Brain microvascular endothelial cell (primary cell): ENCODE results near the gene RBM8A.

Experiments
- DNase-seq: peaks from one replicate; pipeline ENCODE4 v3.0.0-alpha.2; 2020
- H3K27ac ChIP-seq: fragments of 250-450 bp; sonication (Bioruptor Pico); 2 replicates; pipeline ENCODE4 v1.5.1; 2020; ENCODE audit warnings: mild to moderate bottlenecking, moderate library complexity
- H3K27me3 ChIP-seq: fragments of 250-450 bp; sonication (Bioruptor Pico); replicated peaks from 2 replicates; pipeline ENCODE4 v1.5.1; 2020; ENCODE audit warnings: mild to moderate bottlenecking
- H3K36me3 ChIP-seq: fragments of 250-450 bp; sonication (Bioruptor Pico); replicated peaks from 2 replicates; pipeline ENCODE4 v1.5.1; 2020; ENCODE audit warnings: mild to moderate bottlenecking
- H3K4me3 ChIP-seq: 2 replicates; pipeline ENCODE4 v1.5.1; 2011; ENCODE audit warnings: low read depth, mild to moderate bottlenecking, control low read depth, low read length, moderate library complexity
- CTCF ChIP-seq: IDR thresholded peaks from 2 replicates; pipeline ENCODE4 v1.5.1; 2011; ENCODE audit warnings: low read depth, mild to moderate bottlenecking, moderate library complexity, low read length, control low read depth, inconsistent platforms; ENCODE audit errors: missing control alignments
- in situ Hi-C: cut with HindIII; loops from 2 replicates; pipeline ENCODE4 v1.10.0; 2017; ENCODE audit warnings: low sequenced_read_pairs, low pct_ligation_motif_present

RBM8A gene

GRCh38 chr1:145953861-145954260 lies 26.6 kb upstream of the RBM8A start:
- H3K4me3 ChIP-seq = no peak overlapping the region
- in situ Hi-C loops = no loop called here
- no peak for DNase-seq
- no peaks in the 10 kb centered on the region for H3K36me3 ChIP-seq
- no peak overlapping the region for H3K27ac ChIP-seq
- H3K27me3 ChIP-seq = no peaks in the 10 kb centered on the region
- no peak for TF ChIP-seq CTCF

GRCh38 chr1:145952903-145953302 lies 25.6 kb upstream of the RBM8A start:
- no peak overlapping the region for H3K27ac ChIP-seq
- H3K27me3 ChIP-seq = no peaks in the 10 kb centered on the region
- no peak overlapping the region for H3K4me3 ChIP-seq
- in situ Hi-C loops = no loop called here
- no peaks in the 10 kb centered on the region for H3K36me3 ChIP-seq
- DNase-seq = no peak
- no peak for TF ChIP-seq CTCF

- in situ Hi-C loops = no loop called here
- Histone ChIP-seq H3K4me3 (no peak overlapping the region), H3K36me3 (no peaks in the 10 kb centered on the region), H3K27ac (no peak overlapping the region), H3K27me3 (no peaks in the 10 kb centered on the region)
- TF ChIP-seq CTCF = no peak
- no peak for DNase-seq
Measured at GRCh38 chr1:145951526-145951925, 24.2 kb upstream of the RBM8A start.

- H3K4me3 ChIP-seq = no peak overlapping the region
- TF ChIP-seq CTCF = no peak
- no peaks in the 10 kb centered on the region for H3K27me3 ChIP-seq
- peaks cover 2% of the 10 kb centered on the region for H3K36me3 ChIP-seq
- in situ Hi-C loops = no loop called here
- no peak for DNase-seq
- H3K27ac ChIP-seq = no peak overlapping the region
Measured at GRCh38 chr1:145949219-145949618, 21.9 kb upstream of the RBM8A start.

GRCh38 chr1:145947551-145947950 lies 20.3 kb upstream of the RBM8A start:
- TF ChIP-seq CTCF = no peak
- Histone ChIP-seq H3K27ac (no peak overlapping the region), H3K36me3 (peaks cover 6% of the 10 kb centered on the region), H3K27me3 (no peaks in the 10 kb centered on the region), H3K4me3 (no peak overlapping the region)
- in situ Hi-C loops = no loop called here
- no peak for DNase-seq

GRCh38 chr1:145946477-145946986 lies 19.2 kb upstream of the RBM8A start:
- Histone ChIP-seq H3K27ac (no peak overlapping the region), H3K36me3 (peaks cover 9% of the 10 kb centered on the region), H3K4me3 (no peak overlapping the region), H3K27me3 (no peaks in the 10 kb centered on the region)
- no peak for DNase-seq
- TF ChIP-seq CTCF = no peak
- in situ Hi-C loops = no loop called here
